Body of pancreas (tissue), 4 donors: ENCODE data around the gene RBM26. TPM values are rescaled to one million over a fixed set of nuclear protein-coding genes. Genes with fewer than 3 reads are reported as not detected.

ENCODE experiments used
- ATAC-seq: fragments of 150-250 bp; one replicate; pipeline ENCODE4 v1.9.1; 2016
- DNase-seq, 4 donors: peaks; one replicate each; pipeline ENCODE4 v3.0.0-alpha.2; 2019
- H3K27ac ChIP-seq, 4 donors: fragments of 200-600 bp; sonication (generic); 1 replicate in 3 of 4; 2 replicates in 1 of 4; pipeline versions ENCODE4 v1.5.1 to v1.6.1; 2016 to 2019; ENCODE audit warnings: mild to moderate bottlenecking in 1 of 4, mixed read lengths in 1 of 4, moderate library complexity in 1 of 4
- H3K27me3 ChIP-seq, 2 donors: fragments of 200-600 bp; sonication (generic); one replicate each; pipeline ENCODE4 v1.6.0; 2016; ENCODE audit warnings: mild to moderate bottlenecking in 1 of 2
- H3K36me3 ChIP-seq, 2 donors: fragments of 200-600 bp; sonication (generic); replicated peaks in 1 of 2; 2 replicates each; pipeline ENCODE4 v1.5.1; 2016; ENCODE audit warnings: low read depth in 2 of 2; ENCODE audit not compliant: insufficient read depth in 1 of 2
- H3K4me1 ChIP-seq: fragments of 200-600 bp; sonication (generic); one replicate; pipeline ENCODE4 v1.6.0; 2016
- H3K4me3 ChIP-seq, 2 donors: fragments of 200-600 bp; sonication (generic); 1 replicate in 1 of 2; 2 replicates in 1 of 2; pipeline ENCODE4 v1.5.1; 2016 to 2019
- H3K9me3 ChIP-seq, 3 donors: fragments of 200-600 bp; sonication (generic); 1 replicate in 2 of 3; 2 replicates in 1 of 3; pipeline ENCODE4 v1.5.1; 2016
- POLR2A ChIP-seq, 3 donors: fragments of 450-650 bp; IDR thresholded peaks; one replicate each; pipeline ENCODE4 v1.6.1; 2016; ENCODE audit warnings: antibody characterized with exemption in 3 of 3, mild to moderate bottlenecking in 2 of 3
- WGBS, 2 donors: methylation state at CpG; one replicate each; pipeline ENCODE4 v1.1.5; 2017; 5-methylcytosine and 5-hydroxymethylcytosine counted together
- intact Hi-C: fragments of 100-400 bp; cut with DNase I; formaldehyde crosslinking; loops from one replicate; pipeline ENCODE4 v1.15.1; 2023
- total RNA-seq, 2 donors: library from RNA; depleted of rRNA; stranded (reverse); fragments of >200 nt; gene quantifications; one replicate each; pipeline ENCODE4 v1.1.0, GENCODE V29; 2016
- TF ChIP-seq, protein P1 (sequence below), 7 experiments: fragments of 450-650 bp in 4 of 7; fragments of 200-600 bp in 3 of 7; sonication (generic) in 3 of 7; IDR thresholded peaks; one replicate each; pipeline ENCODE4 v1.5.1; 2016 to 2019; ENCODE audit warnings: antibody characterized with exemption in 7 of 7

RBM26 gene
- total RNA-seq, 2 donors from 2014 or later = 32.3 to 38.1 TPM

GRCh38 chr13:79450110-79450509 is 44.1 kb upstream of the RBM26 start:
- Histone ChIP-seq H3K4me3 (no peak overlapping the region), H3K4me1 (no peaks in the 10 kb centered on the region), H3K9me3 (no peaks in the 10 kb centered on the region), H3K36me3 (no peaks in the 10 kb centered on the region), H3K27ac (no peak overlapping the region), H3K27me3 (no peaks in the 10 kb centered on the region)
- WGBS, 2 donors = 86 to 94% methylated on average over 4 of the region's 4 CpGs
- intact Hi-C loops = no loop called here
- DNase-seq = no peak
- TF ChIP-seq, protein P1, sequence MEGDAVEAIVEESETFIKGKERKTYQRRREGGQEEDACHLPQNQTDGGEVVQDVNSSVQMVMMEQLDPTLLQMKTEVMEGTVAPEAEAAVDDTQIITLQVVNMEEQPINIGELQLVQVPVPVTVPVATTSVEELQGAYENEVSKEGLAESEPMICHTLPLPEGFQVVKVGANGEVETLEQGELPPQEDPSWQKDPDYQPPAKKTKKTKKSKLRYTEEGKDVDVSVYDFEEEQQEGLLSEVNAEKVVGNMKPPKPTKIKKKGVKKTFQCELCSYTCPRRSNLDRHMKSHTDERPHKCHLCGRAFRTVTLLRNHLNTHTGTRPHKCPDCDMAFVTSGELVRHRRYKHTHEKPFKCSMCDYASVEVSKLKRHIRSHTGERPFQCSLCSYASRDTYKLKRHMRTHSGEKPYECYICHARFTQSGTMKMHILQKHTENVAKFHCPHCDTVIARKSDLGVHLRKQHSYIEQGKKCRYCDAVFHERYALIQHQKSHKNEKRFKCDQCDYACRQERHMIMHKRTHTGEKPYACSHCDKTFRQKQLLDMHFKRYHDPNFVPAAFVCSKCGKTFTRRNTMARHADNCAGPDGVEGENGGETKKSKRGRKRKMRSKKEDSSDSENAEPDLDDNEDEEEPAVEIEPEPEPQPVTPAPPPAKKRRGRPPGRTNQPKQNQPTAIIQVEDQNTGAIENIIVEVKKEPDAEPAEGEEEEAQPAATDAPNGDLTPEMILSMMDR (IDR thresholded peaks at IDR 0.05) = no peak
- TF ChIP-seq POLR2A (IDR thresholded peaks at IDR 0.05) = no peak
- no peak for ATAC-seq

- Histone ChIP-seq H3K9me3 (no peaks in the 10 kb centered on the region), H3K27ac (no peak overlapping the region), H3K4me3 (no peak overlapping the region), H3K36me3 (no peaks in the 10 kb centered on the region), H3K4me1 (no peaks in the 10 kb centered on the region), H3K27me3 (no peaks in the 10 kb centered on the region)
- intact Hi-C loops = no loop called here
- 65 to 83% methylated on average over 1 of the region's 1 CpG for WGBS, 2 donors
- TF ChIP-seq, protein P1 (IDR thresholded peaks at IDR 0.05) = no peak
- TF ChIP-seq POLR2A (IDR thresholded peaks at IDR 0.05) = no peak
- DNase-seq = no peak
- ATAC-seq = no peak
Measured at GRCh38 chr13:79448413-79448812, 42.4 kb upstream of the RBM26 start.

DNA sequence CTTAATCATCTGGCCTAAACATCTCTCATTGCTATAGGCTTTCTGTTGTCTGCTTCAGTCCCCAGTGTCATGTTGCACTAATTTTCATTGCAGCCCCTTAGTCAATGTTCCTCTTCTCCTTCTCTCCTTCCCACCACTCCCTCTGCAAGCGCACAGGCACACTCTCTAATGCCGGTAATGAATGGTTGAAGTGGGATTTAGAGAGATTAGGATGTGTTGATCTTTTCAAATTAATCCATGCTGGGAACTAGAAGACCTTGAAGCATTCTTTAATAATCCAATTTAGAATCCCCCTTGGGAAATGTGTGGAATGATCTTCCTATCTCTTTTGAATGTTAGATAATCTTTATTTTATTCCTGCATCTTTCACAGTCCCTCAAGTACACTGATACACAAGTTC is 41.7 kb upstream of the RBM26 start:
- intact Hi-C loops = no loop called here
- ATAC-seq (no peak), DNase-seq (no peak)
- Histone ChIP-seq H3K9me3 (no peaks in the 10 kb centered on the region), H3K27ac (no peak overlapping the region), H3K27me3 (no peaks in the 10 kb centered on the region), H3K36me3 (no peaks in the 10 kb centered on the region), H3K4me3 (no peak overlapping the region), H3K4me1 (no peaks in the 10 kb centered on the region)
- TF ChIP-seq, protein P1 (IDR thresholded peaks at IDR 0.05) = no peak
- TF ChIP-seq POLR2A (IDR thresholded peaks at IDR 0.05) = no peak
- 63 to 66% methylated on average over 2 of the region's 2 CpGs for WGBS, 2 donors

DNA sequence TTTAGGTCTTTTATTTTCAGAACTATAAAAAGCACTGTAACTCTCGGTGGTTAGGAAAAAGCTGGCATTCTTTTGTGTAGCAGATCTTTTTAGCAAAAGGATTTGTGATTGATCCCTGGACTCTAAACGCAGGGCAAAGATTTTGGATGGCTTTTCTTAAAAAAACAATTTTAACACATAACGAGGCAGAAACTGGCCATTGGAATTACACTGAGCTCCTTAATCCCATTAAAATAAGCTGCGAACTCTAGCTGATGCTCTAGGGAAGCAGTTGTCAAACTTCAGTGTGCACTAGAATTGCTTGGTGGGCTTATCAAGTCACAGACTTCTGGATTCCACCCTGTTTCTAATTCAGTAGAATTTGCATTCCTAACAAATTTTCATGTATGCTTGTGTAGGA is 41.1 kb upstream of the RBM26 start:
- Histone ChIP-seq H3K27me3 (no peaks in the 10 kb centered on the region), H3K27ac (no peak overlapping the region), H3K36me3 (no peaks in the 10 kb centered on the region), H3K4me3 (no peak overlapping the region), H3K4me1 (no peaks in the 10 kb centered on the region), H3K9me3 (no peaks in the 10 kb centered on the region)
- intact Hi-C loops = no loop called here
- 69 to 86% methylated on average over 4 of the region's 4 CpGs for WGBS, 2 donors
- no peak for DNase-seq
- no peak for ATAC-seq
- TF ChIP-seq, protein P1 (IDR thresholded peaks at IDR 0.05) = no peak
- TF ChIP-seq POLR2A (IDR thresholded peaks at IDR 0.05) = no peak

- no peak overlapping the region for H3K4me3 ChIP-seq
- H3K27me3 ChIP-seq = no peaks in the 10 kb centered on the region
- H3K36me3 ChIP-seq = no peaks in the 10 kb centered on the region
- DNase-seq = no peak
- H3K27ac ChIP-seq = no peak overlapping the region
- 86 to 87% methylated on average over 11 of the region's 11 CpGs for WGBS, 2 donors
- TF ChIP-seq, protein P1 (IDR thresholded peaks at IDR 0.05) = no peak
- TF ChIP-seq POLR2A (IDR thresholded peaks at IDR 0.05) = no peak
- intact Hi-C loops = no loop called here
- ATAC-seq = no peak
- peaks cover 6% of the 10 kb centered on the region for H3K4me1 ChIP-seq
- no peaks in the 10 kb centered on the region for H3K9me3 ChIP-seq
Measured at GRCh38 chr13:79445968-79446645, 40.1 kb upstream of the RBM26 start.
